GM19324 (cell line): ENCODE measurements around the gene CADPS.

ENCODE experiments used
- ATAC-seq: cut with Tn5 transposase; IDR thresholded peaks from one replicate; pipeline ENCODE4 v1.9.1; 2021; ENCODE audit warnings: mild to moderate bottlenecking, moderate library complexity; ENCODE audit not compliant: unreplicated experiment, low FRiP score

CADPS gene

DNA sequence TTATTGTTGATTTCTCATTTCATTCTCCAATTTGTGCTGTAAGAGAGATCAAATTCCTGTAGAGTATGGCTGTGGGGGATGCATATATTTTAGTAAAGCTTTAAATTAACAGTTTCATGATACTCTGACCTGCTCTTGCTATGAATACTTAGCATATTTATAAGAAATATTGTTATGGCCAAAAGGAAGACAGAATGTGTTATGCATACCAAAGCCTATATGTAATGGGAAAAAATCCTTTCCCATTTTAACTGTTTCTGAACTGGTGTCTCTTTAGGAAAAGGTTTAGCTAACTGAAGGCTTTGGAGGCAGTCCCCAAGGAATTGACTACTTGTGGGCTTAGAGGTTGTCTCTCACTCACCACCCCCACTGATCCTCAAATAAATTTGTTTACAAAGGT, 59.2 kb downstream of the CADPS start:
- no peak for ATAC-seq

DNA sequence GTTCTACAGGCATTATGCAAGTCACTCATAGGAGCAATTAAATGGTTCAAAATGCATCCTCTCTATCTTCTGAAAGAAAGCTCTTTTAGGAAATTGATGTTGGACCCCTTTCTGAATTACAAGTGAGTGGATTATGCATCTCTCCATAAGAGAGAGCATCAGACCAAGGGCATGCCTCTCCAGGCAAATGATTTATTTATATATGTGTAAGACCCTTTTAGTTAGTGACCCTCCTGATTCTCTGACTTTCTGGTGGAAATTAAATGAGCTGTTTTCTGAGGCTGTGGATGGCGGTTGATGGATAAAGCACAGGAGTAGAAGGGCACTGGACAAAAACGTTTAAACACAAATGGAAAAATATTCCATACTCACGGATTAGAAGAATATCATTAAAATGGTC, 62.6 kb downstream of the CADPS start:
- ATAC-seq = no peak

DNA sequence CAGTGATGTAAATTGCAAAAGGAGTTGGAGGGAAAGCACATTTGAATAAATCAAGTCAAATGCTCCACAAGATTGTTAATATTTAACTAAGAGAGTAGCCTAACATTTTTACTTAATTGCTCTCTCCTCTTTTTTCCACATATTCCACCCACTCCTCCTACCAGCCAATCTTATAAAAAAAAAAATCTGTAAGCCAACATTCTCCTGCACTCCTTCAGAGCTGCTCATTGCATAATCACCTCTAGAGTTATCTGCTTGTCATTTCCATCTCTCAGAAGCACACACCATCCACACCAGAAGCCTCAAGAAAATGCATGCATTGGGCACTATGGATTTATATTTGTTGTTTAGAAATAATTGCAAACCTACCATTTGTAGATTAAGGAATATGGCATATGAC, 64.1 kb downstream of the CADPS start:
- no peak for ATAC-seq

DNA sequence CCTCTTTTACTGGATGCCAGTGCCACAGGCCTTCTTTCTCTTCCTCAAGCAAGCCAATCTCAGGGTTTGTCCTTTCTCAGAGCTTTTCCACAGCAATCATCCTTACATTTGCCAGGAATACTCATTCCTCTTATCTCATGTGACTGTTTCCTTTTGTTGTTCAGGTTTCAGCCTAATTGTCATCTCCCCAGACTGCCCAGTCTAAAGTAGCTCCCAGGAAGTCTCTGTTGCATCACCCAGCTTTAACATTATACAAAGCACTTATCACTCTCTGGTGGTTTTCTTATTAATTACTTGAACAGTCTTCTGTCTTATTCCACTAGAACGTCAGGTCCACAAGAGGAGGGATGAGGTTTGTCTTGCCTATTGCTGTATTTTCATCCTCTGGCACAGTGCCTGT, 65.8 kb downstream of the CADPS start:
- no peak for ATAC-seq

DNA sequence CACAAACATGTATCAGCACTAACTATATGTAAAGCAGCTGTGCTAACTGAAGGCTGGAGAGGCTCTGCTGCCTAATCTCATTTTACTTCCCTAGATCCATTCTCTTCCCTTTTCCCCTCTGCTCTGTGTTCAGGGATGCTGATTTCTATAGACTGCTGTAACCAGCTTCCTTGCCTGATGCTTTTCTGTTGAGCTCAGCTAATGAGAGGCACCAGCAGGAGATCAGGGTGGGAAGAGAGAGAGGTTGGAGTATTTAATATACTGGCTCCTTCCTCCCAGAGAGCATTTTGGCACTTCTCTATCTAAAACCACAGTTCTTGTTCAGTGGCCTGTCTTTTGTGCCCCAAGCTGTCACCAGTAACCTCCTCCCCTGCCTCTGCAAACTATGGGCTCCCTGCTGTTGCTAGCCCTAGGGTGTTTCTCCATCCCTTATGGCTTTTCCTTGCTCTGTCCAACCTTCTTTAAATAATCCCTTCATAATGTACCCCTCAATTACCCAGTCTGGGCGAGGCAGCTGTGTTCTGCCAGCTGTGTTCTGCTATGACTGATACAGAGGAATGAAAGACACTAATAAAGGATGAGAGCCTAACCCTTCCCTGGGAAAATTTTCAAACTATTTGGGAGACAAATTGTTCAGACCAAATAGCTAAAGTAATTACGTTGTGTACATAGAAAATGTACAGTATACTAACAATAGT, 69.5 kb downstream of the CADPS start:
- no peak for ATAC-seq

DNA sequence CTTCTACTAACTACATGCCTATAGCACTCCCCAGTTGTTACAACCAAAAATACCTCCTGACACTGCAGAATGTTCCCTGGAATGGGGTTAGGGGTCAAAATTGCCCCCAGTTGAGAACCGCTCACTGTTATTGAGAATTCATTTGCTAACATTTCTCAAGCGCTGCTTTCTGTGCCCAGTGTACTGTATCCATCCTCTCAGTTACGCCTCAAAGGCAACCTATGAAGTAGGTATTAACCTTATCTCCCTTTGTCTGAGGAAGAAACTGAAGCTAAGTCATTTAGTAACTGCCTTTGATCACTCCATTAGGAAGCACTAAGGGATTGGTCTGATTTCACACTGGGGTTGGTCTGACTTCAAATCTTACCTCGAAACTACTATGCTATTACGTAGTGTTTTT, 70.1 kb downstream of the CADPS start:
- ATAC-seq = no peak

DNA sequence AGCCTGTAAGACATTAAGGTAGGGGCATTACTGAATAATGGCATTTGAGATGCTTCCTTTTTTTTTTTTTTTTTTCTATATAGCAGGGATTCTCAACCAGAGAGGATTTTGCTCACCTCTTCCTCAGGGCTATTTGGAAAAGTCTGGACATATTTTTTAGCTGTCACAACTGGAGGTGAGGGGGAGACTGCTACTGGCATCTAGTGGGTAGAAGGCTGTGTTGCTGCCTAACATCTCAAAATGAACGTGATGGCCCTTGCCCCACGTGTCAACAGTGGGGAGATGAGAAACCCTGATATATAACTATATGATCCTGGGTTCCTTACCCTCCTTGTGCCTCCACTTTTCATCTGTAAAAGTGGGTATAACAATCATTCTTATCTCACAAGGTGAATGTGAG, 71.9 kb downstream of the CADPS start:
- ATAC-seq = no peak

DNA sequence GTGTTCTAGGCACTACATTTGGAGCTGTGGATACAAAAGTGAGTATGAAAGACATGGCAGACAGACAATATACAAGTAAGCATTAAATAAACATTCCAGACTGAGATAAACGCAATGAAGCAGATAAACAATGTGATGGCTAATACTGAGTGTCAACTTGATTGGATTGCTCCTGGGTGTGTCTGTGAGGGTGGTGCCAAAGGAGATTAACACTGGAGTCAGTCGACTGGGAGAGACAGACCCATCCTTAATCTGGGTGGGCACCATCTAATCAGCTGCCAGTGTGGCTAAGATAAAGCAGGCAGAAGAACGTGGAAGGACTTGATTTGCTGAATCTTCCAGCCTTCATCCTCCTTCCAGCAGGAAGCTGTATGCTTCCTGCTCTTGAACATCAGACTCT, 77.2 kb downstream of the CADPS start:
- ATAC-seq = no peak

DNA sequence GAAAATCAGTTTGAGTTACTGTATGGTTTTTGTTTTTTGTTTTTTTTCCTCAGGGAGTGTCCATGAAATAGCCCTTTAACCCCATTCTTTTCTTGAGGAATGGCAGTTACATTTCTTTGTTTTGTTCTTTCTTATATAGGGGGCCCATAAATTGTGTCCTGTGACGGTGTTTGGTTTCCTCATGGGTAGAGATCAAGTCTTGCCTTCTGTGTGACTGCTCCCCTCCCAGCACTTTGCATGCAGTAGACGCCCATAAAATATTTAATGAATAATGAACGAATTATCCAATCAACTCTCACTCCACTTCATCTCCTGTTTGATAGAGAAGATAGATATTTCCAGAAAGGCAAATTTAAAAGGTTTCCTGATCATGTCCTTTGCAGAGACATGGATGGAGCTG, 78.1 kb downstream of the CADPS start:
- no peak for ATAC-seq

DNA sequence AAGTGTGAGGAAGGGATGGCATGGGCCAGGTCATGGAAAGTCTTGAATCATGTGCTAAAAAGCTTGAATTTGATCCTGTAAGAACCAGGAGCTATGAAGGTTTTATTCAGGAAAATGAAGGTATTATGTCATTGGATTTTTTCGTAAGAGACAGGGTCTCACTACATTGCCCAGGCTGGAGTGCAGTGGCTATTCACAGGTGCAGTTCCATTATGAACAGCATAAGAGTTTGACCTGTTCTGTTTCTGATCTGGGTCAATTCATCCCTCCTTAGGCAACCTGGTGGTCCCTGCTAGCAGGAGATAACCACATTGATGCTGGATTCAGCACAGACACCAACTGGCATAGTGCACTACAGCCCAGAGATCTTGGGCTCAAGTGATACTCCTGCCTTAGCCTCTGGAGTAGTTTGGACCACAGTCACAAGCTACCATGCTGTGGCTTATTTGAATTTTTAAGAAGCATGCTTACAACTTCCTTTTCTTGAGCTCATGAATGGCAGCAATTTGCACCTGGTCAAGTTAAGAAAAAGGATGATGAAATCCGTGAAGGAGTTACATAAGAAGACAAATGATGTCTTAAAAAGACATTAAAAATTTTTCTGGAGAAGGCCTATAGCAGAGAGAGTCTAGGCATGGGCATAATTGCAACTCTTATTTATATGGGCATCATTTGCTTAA, 79.1 kb downstream of the CADPS start:
- no peak for ATAC-seq

DNA sequence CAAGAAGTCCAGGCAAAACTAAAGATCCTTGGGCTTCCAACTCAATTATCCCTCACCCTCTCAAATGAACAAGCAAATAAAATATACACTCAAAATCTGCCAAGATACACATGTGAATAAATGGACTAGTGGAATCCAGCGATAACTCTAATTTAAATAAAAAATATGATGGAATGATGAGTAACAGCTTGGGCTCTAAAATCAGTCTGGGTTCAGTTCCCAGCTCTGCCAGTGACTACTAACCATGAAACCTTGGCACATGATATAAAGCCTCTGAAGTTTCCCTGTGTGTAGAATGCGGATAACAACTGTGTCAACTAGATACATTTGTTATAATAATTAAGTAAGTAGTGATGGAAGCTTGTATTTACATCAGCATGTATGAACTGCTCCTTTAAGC, 81.3 kb downstream of the CADPS start:
- no peak for ATAC-seq

DNA sequence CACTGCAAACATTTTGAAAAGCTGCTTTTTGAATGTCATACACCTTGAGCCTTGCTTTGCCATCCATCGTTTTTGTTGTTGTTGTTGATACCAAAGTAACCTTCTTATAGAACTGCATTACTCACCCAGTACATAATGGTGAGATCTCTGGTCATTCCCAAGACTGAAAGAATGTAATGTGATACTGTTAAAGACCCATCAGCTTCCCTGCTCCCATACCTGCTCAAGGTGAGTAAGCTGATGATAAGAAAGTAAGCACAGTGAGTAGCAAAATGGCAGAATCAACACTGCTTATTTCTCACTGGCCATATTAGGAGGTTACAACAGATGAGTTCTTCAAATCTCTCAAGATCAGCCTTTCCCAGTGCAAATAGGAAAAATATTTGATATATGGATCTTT, 89.8 kb downstream of the CADPS start:
- ATAC-seq = no peak

DNA sequence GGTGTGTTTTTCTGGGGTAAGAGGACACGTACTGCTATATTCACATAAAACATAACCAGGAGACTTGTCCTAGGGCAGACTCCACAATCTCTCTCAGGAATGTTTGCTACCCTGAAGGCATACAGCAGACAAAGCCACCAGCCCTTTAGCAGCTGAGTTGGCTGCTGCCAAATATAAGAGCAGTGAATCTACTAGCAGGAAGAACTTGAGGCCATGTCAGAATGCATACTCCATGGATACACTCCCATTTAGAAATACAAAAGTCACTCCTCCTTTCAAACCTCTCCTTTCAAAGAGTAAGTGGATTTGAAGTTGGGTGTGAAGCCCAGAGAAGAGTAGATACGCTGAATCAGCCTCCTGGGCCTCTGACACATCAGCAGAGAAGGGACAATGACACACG, 94.1 kb downstream of the CADPS start:
- no peak for ATAC-seq

DNA sequence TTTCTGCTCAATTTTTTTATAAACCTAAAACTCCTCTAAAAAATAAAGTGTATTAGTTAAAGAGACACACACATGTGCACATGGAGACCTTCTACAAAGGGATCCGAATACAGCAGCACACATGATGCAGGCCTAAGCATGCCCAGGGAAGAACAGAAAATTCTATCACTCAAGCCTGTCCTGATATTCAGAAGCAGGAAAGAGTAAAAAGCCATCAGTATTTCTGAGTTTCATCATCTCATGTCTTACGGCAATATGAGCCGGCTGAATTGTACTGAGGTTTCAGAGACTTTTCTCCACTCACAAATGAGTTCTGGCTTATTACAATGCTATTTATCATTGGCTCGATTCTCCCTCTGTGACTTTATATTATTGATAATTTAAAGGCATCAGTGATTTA, 97.5 kb downstream of the CADPS start:
- no peak for ATAC-seq

DNA sequence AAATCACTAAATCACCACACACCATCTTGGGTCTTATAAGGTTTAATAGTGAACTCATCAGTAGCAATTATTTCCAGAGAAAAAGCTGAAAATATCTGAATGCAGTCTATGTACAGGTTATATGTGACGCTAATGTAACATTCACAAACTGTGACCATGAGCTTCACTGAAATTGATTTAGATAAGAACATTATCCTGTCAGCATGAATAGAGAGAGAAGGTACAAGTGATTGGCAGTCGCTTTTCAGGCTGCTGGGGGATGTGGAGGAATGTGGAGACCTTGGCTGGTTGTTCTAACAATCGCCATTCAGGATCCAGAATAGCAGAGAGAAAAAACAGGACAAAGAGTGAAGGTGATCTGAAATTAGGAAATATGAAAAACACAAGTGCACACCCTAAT, 98.1 kb downstream of the CADPS start:
- no peak for ATAC-seq

DNA sequence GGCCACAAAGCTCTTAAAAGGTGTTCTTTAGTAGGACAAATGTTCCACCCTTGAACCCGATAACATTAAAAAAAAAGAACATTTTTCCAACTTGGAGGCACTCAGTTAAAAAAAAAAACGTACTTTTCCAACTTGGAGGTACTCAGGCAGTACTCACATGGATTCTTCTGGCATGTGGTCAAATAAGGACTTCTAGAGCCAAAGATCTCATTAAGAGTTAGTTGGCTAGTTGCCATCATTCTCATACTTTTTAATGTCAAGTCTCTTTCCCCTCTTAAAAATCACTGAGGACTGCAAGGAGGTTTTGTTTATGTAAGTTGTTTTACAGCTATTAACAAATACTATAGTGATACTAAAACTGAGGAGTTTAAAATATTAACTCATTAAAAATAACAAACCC, 101.0 kb downstream of the CADPS start:
- ATAC-seq = no peak

DNA sequence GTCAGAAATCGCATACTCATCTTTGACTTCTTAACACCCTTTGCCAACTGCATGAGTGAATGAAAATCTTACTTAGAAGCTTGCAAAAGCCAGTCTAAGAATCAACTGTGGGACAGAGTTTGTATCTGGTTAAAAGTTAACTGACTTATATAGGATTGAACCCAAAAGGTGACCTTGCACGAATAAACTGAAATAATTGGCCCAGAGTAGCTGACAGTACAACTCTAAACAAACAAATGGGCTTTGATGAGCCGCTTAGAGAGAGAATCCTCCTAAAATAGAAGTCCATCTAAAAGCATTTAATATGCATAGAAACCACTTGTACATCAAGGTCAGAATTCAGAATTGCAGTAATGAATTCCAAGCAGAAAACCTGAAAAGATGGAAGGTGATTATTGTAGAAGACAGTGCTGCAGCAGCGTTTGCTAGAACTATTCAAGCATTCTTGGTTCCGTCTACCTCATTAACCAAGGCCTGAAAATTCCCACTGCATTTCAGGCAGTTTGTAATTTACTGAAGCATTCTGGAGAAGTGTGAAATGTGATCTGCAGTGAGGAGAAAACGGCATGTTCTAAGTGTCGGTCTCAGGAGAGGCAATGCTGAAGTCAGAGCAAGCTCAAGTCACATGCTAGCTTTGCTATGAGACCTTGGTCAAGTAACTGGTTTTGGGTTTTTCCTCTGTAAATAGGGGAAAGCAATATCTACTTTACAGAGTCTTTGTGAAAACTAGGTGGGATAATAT, 103.7 kb downstream of the CADPS start:
- no peak for ATAC-seq

DNA sequence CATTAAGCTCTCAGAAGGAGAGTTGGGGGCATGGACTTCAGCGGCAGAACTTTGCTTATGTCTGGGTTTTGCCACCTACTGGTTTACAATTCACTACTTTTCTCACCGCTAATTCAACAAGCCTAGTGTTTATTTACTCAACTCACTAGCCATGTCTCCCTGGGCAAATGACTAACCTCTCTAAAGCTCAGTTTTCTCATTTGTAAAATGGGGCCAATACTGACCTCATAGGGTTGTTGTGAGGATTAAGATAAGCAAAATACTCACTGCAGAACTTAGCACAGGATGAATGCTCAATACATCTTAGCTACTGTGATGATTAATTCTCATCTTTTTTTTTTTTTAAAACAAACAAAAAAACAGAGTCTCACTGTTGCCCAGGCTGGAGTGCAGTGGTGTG, 106.3 kb downstream of the CADPS start:
- ATAC-seq = no peak

DNA sequence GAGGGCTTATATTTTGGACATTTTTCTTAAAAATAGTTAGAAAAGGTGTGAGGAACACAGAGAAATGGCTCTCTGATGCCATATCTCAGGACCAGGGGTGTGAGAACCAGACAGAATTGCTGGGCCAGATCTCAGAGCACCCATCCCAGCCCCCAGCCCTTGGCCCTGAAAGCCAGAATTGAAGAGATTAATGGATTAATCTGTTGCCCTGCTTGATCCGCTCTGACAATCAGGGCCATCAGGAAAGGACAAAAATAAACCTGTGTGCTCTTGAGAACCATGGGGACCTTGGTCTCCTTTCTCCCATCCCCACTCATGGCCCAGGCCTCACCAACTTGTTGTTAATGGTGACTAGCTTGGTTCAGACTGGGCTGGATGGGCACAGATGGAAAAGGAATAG, 113.5 kb downstream of the CADPS start:
- no peak for ATAC-seq

DNA sequence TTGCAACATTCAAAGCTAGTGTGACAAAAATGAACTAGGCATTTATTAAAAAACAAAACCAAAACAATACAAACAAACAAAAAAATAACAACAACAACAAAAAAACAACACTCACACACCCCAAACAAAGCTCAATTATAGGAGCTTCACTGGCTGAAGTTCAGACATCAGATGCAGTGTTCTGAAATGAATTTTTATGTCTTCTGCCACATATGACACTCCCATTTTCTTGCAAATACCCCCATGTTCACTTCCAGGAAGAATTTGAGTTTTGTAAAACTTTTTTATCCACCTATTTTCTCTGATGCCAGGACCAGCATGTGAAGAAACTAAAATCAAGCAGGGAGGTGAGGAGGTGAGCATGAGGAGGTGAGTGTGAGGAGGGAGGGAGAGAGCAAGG, 113.9 kb downstream of the CADPS start:
- no peak for ATAC-seq

DNA sequence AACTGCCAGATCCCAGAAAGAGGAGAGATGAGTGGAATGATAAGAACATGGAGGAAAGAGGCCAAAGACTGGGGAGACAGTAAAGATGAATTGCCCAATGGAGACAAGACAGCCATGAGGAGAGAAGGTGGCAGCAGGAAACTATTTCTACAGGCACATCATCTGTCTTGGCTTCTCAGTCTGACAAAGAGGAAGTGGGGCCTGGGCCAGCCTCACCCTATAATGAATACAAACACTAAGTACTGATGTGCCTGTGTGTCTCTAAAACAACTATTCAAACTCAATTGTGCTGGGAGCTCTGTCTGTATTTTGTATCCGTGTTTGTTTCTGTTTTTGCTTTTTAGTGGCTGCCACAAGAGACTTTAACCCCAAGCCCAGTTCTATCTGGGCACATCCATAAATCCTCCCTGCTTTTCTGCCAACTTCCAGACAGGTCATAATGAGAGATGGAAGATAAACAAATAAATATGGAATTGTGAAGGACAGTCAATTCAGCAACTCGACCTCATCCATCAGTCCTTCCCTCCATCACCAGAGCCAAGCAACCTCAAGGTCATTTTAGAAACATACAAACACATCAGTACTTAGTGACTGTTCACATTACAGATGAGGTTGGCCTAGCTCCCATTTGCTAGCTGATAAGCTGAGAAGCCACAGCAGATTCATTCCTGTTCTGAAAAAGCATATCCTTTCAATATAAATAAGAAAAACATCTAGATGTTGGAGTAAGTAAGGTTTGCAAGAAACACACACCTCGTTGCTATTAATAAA, 116.7 kb downstream of the CADPS start:
- no peak for ATAC-seq
